ENCODE data around the gene IFNA4.
"Not testable (repeated sequence)": the region's sequence is repeated elsewhere in the genome, so short reads cannot be mapped to it uniquely, and the experiment has no call there.

Gene IFNA4

GRCh38 chr9:21172156-21172555 lies 15.2 kb downstream of the IFNA4 start:
- Histone ChIP-seq H3K27me3 (replicated peaks; ENCODE audit: insufficient read depth, low read length) (no peaks in the 10 kb centered on the region), H3K4me3 (ENCODE audit: low read length) (no peak overlapping the region)

GRCh38 chr9:21171351-21171750 lies 16.0 kb downstream of the IFNA4 start:
- Histone ChIP-seq H2AFZ (ENCODE audit: low read length) (no peak overlapping the region), H3K9me2 (replicated peaks; ENCODE audit: insufficient read depth, low read length) (no peaks in the 10 kb centered on the region), H3K36me3 (replicated peaks; ENCODE audit: insufficient read depth, low read length) (no peaks in the 10 kb centered on the region), H3K27ac (ENCODE audit: low read length) (no peak overlapping the region), H3K9ac (ENCODE audit: low read length) (no peak overlapping the region), H3K79me2 (ENCODE audit: low read length) (no peaks in the 10 kb centered on the region), H3K4me2 (ENCODE audit: low read depth, low read length) (no peak overlapping the region), H3K9me3 (replicated peaks; ENCODE audit: insufficient read depth, low read length) (no peaks in the 10 kb centered on the region), H3F3A (ENCODE audit: insufficient read depth, low read length) (no peaks in the 10 kb centered on the region), H3K27me3 (replicated peaks; ENCODE audit: insufficient read depth, low read length) (no peaks in the 10 kb centered on the region), H3K4me1 (ENCODE audit: low read length) (no peaks in the 10 kb centered on the region), H4K20me1 (ENCODE audit: insufficient read depth, low read length) (no peaks in the 10 kb centered on the region), H3K4me3 (ENCODE audit: low read length) (no peak overlapping the region)
- TF ChIP-seq EZH2 (optimal IDR thresholded peaks at IDR 0.05; ENCODE audit: low read depth, low read length), result no peak
- no peak for TF ChIP-seq EZH2phosphoT487 (IDR thresholded peaks at IDR 0.05; ENCODE audit: low read length)
- TF ChIP-seq CTCF (IDR thresholded peaks at IDR 0.05; ENCODE audit: low read length), result no peak
- DNase-seq, result no peak

More at GRCh38 chr9:21172156-21172555, 15.2 kb downstream of the IFNA4 start:
- H2AFZ ChIP-seq (ENCODE audit: low read length), result no peak overlapping the region
- no peaks in the 10 kb centered on the region for H3K79me2 ChIP-seq (ENCODE audit: low read length)
- H3K9ac ChIP-seq (ENCODE audit: low read length), result no peak overlapping the region
- H3K4me2 ChIP-seq (ENCODE audit: low read depth, low read length), result no peak overlapping the region
- H3F3A ChIP-seq (ENCODE audit: insufficient read depth, low read length), result no peaks in the 10 kb centered on the region
- no peak for DNase-seq
- TF ChIP-seq CTCF (IDR thresholded peaks at IDR 0.05; ENCODE audit: low read length) (no peak), EZH2phosphoT487 (IDR thresholded peaks at IDR 0.05; ENCODE audit: low read length) (no peak), EZH2 (optimal IDR thresholded peaks at IDR 0.05; ENCODE audit: low read depth, low read length) (no peak)
- H3K36me3 ChIP-seq (replicated peaks; ENCODE audit: insufficient read depth, low read length), result no peaks in the 10 kb centered on the region
- H3K4me1 ChIP-seq (ENCODE audit: low read length), result no peaks in the 10 kb centered on the region
- H3K9me2 ChIP-seq (replicated peaks; ENCODE audit: insufficient read depth, low read length), result no peaks in the 10 kb centered on the region
- H3K27ac ChIP-seq (ENCODE audit: low read length), result no peak overlapping the region
- no peaks in the 10 kb centered on the region for H3K9me3 ChIP-seq (replicated peaks; ENCODE audit: insufficient read depth, low read length)
- H4K20me1 ChIP-seq (ENCODE audit: insufficient read depth, low read length), result no peaks in the 10 kb centered on the region

GRCh38 chr9:21166560-21166959 lies 20.8 kb downstream of the IFNA4 start, which contains the start of gene IFNA21:
Gene IFNA21, minus strand, starts transcription at chr9:21166660. Its CDS starts 48 bp downstream, at chr9:21166612.
- H3K4me1 ChIP-seq (ENCODE audit: low read length); H3K79me2 ChIP-seq (ENCODE audit: low read length); H3K36me3 ChIP-seq (replicated peaks; ENCODE audit: insufficient read depth, low read length); H3K9me3 ChIP-seq (replicated peaks; ENCODE audit: insufficient read depth, low read length); H3K4me2 ChIP-seq (ENCODE audit: low read depth, low read length); H3K9ac ChIP-seq (ENCODE audit: low read length); H4K20me1 ChIP-seq (ENCODE audit: insufficient read depth, low read length); H3F3A ChIP-seq (ENCODE audit: insufficient read depth, low read length); H3K27ac ChIP-seq (ENCODE audit: low read length); H3K9me2 ChIP-seq (replicated peaks; ENCODE audit: insufficient read depth, low read length); DNase-seq; H3K27me3 ChIP-seq (replicated peaks; ENCODE audit: insufficient read depth, low read length); H3K4me3 ChIP-seq (ENCODE audit: low read length); H2AFZ ChIP-seq (ENCODE audit: low read length): not testable (repeated sequence)

GRCh38 chr9:21165516-21165915 lies 21.9 kb downstream of the IFNA4 start:
- H3K9me2 ChIP-seq (replicated peaks; ENCODE audit: insufficient read depth, low read length), result no peaks in the 10 kb centered on the region
- H3K4me1 ChIP-seq (ENCODE audit: low read length), result no peaks in the 10 kb centered on the region
- no peaks in the 10 kb centered on the region for H3K36me3 ChIP-seq (replicated peaks; ENCODE audit: insufficient read depth, low read length)
- no peak for DNase-seq
- no peaks in the 10 kb centered on the region for H3K27me3 ChIP-seq (replicated peaks; ENCODE audit: insufficient read depth, low read length)
- H3F3A ChIP-seq (ENCODE audit: insufficient read depth, low read length), result no peaks in the 10 kb centered on the region
- TF ChIP-seq CTCF (IDR thresholded peaks at IDR 0.05; ENCODE audit: low read length), result no peak
- no peak for TF ChIP-seq EZH2phosphoT487 (IDR thresholded peaks at IDR 0.05; ENCODE audit: low read length)
- TF ChIP-seq EZH2 (optimal IDR thresholded peaks at IDR 0.05; ENCODE audit: low read depth, low read length), result no peak
- no peaks in the 10 kb centered on the region for H4K20me1 ChIP-seq (ENCODE audit: insufficient read depth, low read length)
- no peaks in the 10 kb centered on the region for H3K79me2 ChIP-seq (ENCODE audit: low read length)
- no peak overlapping the region for H3K4me3 ChIP-seq (ENCODE audit: low read length)
- no peak overlapping the region for H2AFZ ChIP-seq (ENCODE audit: low read length)
- H3K9me3 ChIP-seq (replicated peaks; ENCODE audit: insufficient read depth, low read length), result no peaks in the 10 kb centered on the region
- no peak overlapping the region for H3K4me2 ChIP-seq (ENCODE audit: low read depth, low read length)
- no peak overlapping the region for H3K27ac ChIP-seq (ENCODE audit: low read length)
- no peak overlapping the region for H3K9ac ChIP-seq (ENCODE audit: low read length)
